ENCODE data around the gene IFIT1B.

IFIT1B gene

GRCh38 chr10:89389254-89389653 lies 11.4 kb downstream of the IFIT1B start:
- TF ChIP-seq FOXP2 (optimal IDR thresholded peaks at IDR 0.05; ENCODE audit: borderline replicate concordance, extremely low read depth, extremely low read length, insufficient read depth): no peak
- no peak for TF ChIP-seq TAF1 (IDR thresholded peaks at IDR 0.05; ENCODE audit: borderline replicate concordance, insufficient read depth, low read length)
- TF ChIP-seq REST (IDR thresholded peaks at IDR 0.05; ENCODE audit: insufficient read depth in 1 of 2, low read depth in 2 of 2, low read length in 2 of 2): no peak
- TF ChIP-seq SIN3A (IDR thresholded peaks at IDR 0.05; ENCODE audit: borderline replicate concordance, insufficient read depth, low read length): no peak
- no peak for TF ChIP-seq POLR2AphosphoS5 (IDR thresholded peaks at IDR 0.05; ENCODE audit: low read depth, low read length)

- no peak for TF ChIP-seq REST (IDR thresholded peaks at IDR 0.05; ENCODE audit: insufficient read depth in 1 of 2, low read depth in 2 of 2, low read length in 2 of 2)
- no peak for TF ChIP-seq POLR2AphosphoS5 (IDR thresholded peaks at IDR 0.05; ENCODE audit: low read depth, low read length)
- no peak for TF ChIP-seq TAF1 (IDR thresholded peaks at IDR 0.05; ENCODE audit: borderline replicate concordance, insufficient read depth, low read length)
- TF ChIP-seq FOXP2 (optimal IDR thresholded peaks at IDR 0.05; ENCODE audit: borderline replicate concordance, extremely low read depth, extremely low read length, insufficient read depth): no peak
- no peak for TF ChIP-seq SIN3A (IDR thresholded peaks at IDR 0.05; ENCODE audit: borderline replicate concordance, insufficient read depth, low read length)
Observed at GRCh38 chr10:89390476-89391225, 12.8 kb downstream of the IFIT1B start.

- TF ChIP-seq POLR2AphosphoS5 (IDR thresholded peaks at IDR 0.05; ENCODE audit: low read depth, low read length) (no peak), SIN3A (IDR thresholded peaks at IDR 0.05; ENCODE audit: borderline replicate concordance, insufficient read depth, low read length) (0 out of 2 replicates have a peak, but pooled peaks have one; percentile 9)
Observed at GRCh38 chr10:89391907-89392756, 14.3 kb downstream of the IFIT1B start, which contains the start of gene IFIT1. TSS of gene IFIT1 (plus strand) at chr10:89392623. CDS start at chr10:89392713, 90 bp downstream.

- TF ChIP-seq POLR2AphosphoS5 (IDR thresholded peaks at IDR 0.05; ENCODE audit: low read depth, low read length) (no peak), REST (IDR thresholded peaks at IDR 0.05; ENCODE audit: insufficient read depth in 1 of 2, low read depth in 2 of 2, low read length in 2 of 2) (no peak), SIN3A (IDR thresholded peaks at IDR 0.05; ENCODE audit: borderline replicate concordance, insufficient read depth, low read length) (no peak), FOXP2 (optimal IDR thresholded peaks at IDR 0.05; ENCODE audit: borderline replicate concordance, extremely low read depth, extremely low read length, insufficient read depth) (no peak), TAF1 (IDR thresholded peaks at IDR 0.05; ENCODE audit: borderline replicate concordance, insufficient read depth, low read length) (no peak)
Observed at GRCh38 chr10:89392974-89393373, 15.1 kb downstream of the IFIT1B start.

- no peak for TF ChIP-seq POLR2AphosphoS5 (IDR thresholded peaks at IDR 0.05; ENCODE audit: low read depth, low read length)
- TF ChIP-seq FOXP2 (optimal IDR thresholded peaks at IDR 0.05; ENCODE audit: borderline replicate concordance, extremely low read depth, extremely low read length, insufficient read depth): no peak
- TF ChIP-seq SIN3A (IDR thresholded peaks at IDR 0.05; ENCODE audit: borderline replicate concordance, insufficient read depth, low read length): no peak
- TF ChIP-seq REST (IDR thresholded peaks at IDR 0.05; ENCODE audit: insufficient read depth in 1 of 2, low read depth in 2 of 2, low read length in 2 of 2): no peak
- no peak for TF ChIP-seq TAF1 (IDR thresholded peaks at IDR 0.05; ENCODE audit: borderline replicate concordance, insufficient read depth, low read length)
Observed at GRCh38 chr10:89393898-89394297, 16.0 kb downstream of the IFIT1B start.

Measured in PFSK-1 (cell line).